Upper lobe of right lung (tissue), 1 donor: Measurements from ENCODE around the gene COX14. TPM values are rescaled to one million over a fixed set of nuclear protein-coding genes. Genes with fewer than 3 reads are reported as not detected.

Source experiments
- ATAC-seq: fragments of 200-7000 bp; cut with Tn5 transposase; one replicate; pipeline ENCODE4 v1.9.1; 2020; ENCODE audit warnings: mild to moderate bottlenecking, moderate library complexity
- DNase-seq: peaks from one replicate; pipeline ENCODE4 v3.0.0-alpha.2; 2020
- H3K27ac ChIP-seq: fragments of 200-600 bp; one replicate; pipeline ENCODE4 v1.8.0; 2022
- H3K27me3 ChIP-seq: fragments of 200-600 bp; one replicate; pipeline ENCODE4 v1.8.0; 2022; ENCODE audit warnings: mild to moderate bottlenecking
- H3K36me3 ChIP-seq: fragments of 200-600 bp; one replicate; pipeline ENCODE4 v1.8.0; 2022
- H3K4me1 ChIP-seq: fragments of 200-600 bp; one replicate; pipeline ENCODE4 v1.8.0; 2022
- H3K4me3 ChIP-seq: fragments of 200-600 bp; one replicate; pipeline ENCODE4 v1.8.0; 2022; ENCODE audit warnings: mild to moderate bottlenecking
- H3K9me3 ChIP-seq: fragments of 200-600 bp; one replicate; pipeline ENCODE4 v1.8.0; 2022
- intact Hi-C: fragments of 100-400 bp; cut with DNase I; formaldehyde crosslinking; loops from one replicate; pipeline ENCODE4 v1.11.0; 2022
- total RNA-seq: library from RNA; stranded (reverse); fragmentation: NEBNext Ultra II Directional; extraction: Animal tissue kit (Norgen Biotek cat#: 25700); gene quantifications from one replicate; pipeline ENCODE4 v1.2.1, GENCODE V29; 2021
- TF ChIP-seq, protein P1 (sequence below): fragments of 200-600 bp; IDR thresholded peaks from one replicate; pipeline ENCODE4 v1.8.0; 2022; ENCODE audit warnings: antibody characterized with exemption
- donor health status: DM: no; HTN: yes; CAD: no; lungs with severe emphysema.

Gene COX14
- total RNA-seq, 1 donor from 2014 or later: 68.5 TPM

DNA sequence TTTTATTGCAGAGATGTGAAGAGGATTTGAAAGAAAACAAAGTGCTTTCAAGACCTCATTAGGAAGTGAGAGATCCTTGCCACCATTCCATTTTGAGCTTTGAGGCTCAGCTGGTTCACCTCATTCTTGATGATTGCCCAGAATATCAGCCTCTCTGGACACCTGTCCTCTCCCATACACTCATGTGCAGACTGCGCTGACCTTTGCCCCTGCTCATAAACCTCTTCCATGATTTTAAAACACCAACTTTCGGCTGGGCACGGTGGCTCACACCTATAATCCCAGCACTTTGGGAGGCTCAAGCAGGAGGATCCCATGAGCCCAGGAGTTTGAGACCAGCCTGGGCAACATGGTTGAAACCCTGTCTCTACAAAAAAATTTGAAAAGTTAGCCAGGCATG, 8.9 kb downstream of the COX14 start:
- intact Hi-C loops: no loop called here
- Histone ChIP-seq H3K27me3 (no peaks in the 10 kb centered on the region), H3K9me3 (no peaks in the 10 kb centered on the region), H3K4me1 (peaks cover 12% of the 10 kb centered on the region), H3K27ac (no peak overlapping the region), H3K36me3 (peaks cover 70% of the 10 kb centered on the region), H3K4me3 (no peak overlapping the region)
- ATAC-seq: no peak
- no peak for DNase-seq
- TF ChIP-seq, protein P1, sequence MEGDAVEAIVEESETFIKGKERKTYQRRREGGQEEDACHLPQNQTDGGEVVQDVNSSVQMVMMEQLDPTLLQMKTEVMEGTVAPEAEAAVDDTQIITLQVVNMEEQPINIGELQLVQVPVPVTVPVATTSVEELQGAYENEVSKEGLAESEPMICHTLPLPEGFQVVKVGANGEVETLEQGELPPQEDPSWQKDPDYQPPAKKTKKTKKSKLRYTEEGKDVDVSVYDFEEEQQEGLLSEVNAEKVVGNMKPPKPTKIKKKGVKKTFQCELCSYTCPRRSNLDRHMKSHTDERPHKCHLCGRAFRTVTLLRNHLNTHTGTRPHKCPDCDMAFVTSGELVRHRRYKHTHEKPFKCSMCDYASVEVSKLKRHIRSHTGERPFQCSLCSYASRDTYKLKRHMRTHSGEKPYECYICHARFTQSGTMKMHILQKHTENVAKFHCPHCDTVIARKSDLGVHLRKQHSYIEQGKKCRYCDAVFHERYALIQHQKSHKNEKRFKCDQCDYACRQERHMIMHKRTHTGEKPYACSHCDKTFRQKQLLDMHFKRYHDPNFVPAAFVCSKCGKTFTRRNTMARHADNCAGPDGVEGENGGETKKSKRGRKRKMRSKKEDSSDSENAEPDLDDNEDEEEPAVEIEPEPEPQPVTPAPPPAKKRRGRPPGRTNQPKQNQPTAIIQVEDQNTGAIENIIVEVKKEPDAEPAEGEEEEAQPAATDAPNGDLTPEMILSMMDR: no peak

DNA sequence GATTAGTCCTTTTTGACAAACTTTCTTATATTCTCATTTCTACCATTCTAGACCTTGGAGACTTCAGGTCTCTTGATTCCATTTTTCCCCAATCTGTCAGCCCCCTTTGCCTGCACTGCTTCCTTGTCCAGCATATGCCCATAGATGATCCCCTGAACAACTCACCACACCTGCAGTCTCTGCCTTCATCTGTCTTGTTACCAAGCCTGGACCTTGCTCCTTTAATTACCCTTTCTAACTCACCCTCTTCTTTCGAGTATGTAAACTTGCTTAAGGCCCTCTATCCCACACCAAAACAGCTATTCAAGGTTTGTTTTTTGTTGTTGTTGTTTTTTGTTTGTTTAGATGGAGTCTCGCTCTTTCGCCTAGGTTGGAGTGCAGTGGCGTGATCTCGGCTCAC, 9.6 kb downstream of the COX14 start:
- Histone ChIP-seq H3K36me3 (peaks cover 68% of the 10 kb centered on the region), H3K9me3 (no peaks in the 10 kb centered on the region), H3K4me1 (peaks cover 5% of the 10 kb centered on the region), H3K27me3 (no peaks in the 10 kb centered on the region), H3K27ac (no peak overlapping the region), H3K4me3 (no peak overlapping the region)
- DNase-seq: no peak
- ATAC-seq: no peak
- intact Hi-C loops: no loop called here
- TF ChIP-seq, protein P1: no peak

GRCh38 chr12:50123203-50123602, 11.2 kb downstream of the COX14 start:
- Histone ChIP-seq H3K4me1 (no peaks in the 10 kb centered on the region), H3K36me3 (peaks cover 72% of the 10 kb centered on the region), H3K27ac (no peak overlapping the region), H3K9me3 (no peaks in the 10 kb centered on the region), H3K4me3 (no peak overlapping the region), H3K27me3 (no peaks in the 10 kb centered on the region)
- DNase-seq (no peak), ATAC-seq (no peak)
- intact Hi-C loops: no loop called here
- TF ChIP-seq, protein P1: no peak

DNA sequence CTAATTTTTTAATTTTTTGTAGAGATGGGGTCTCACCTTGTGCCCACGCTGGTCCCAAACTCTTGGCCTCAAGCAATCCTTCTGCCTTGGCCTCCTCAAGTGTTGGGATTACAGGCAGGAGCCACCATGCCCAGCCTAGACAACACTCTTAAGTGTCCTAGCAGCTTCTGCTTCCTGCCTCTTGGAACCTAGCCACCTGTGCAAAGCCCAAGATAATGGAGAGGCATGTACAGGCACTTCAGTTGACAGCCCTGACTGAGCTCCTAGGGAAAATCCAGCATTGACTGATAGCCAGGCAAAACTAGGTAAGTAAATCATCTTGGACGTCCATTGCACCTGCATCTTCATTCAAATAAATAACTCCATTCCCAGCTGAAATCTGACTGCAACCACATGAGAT, 15.5 kb downstream of the COX14 start:
- Histone ChIP-seq H3K36me3 (peaks cover 73% of the 10 kb centered on the region), H3K27me3 (no peaks in the 10 kb centered on the region), H3K4me1 (no peaks in the 10 kb centered on the region), H3K9me3 (no peaks in the 10 kb centered on the region), H3K4me3 (no peak overlapping the region), H3K27ac (no peak overlapping the region)
- intact Hi-C loops: no loop called here
- TF ChIP-seq, protein P1: no peak
- ATAC-seq (no peak), DNase-seq (no peak)

GRCh38 chr12:50129290-50129689, 17.3 kb downstream of the COX14 start:
- ATAC-seq (no peak), DNase-seq (no peak)
- H3K4me3 ChIP-seq: no peak overlapping the region
- no peaks in the 10 kb centered on the region for H3K9me3 ChIP-seq
- intact Hi-C loops: no loop called here
- H3K36me3 ChIP-seq: peaks cover 76% of the 10 kb centered on the region
- TF ChIP-seq, protein P1: no peak
- H3K27ac ChIP-seq: no peak overlapping the region
- H3K4me1 ChIP-seq: no peaks in the 10 kb centered on the region
- no peaks in the 10 kb centered on the region for H3K27me3 ChIP-seq

- ATAC-seq: no peak
- peaks cover 87% of the 10 kb centered on the region for H3K36me3 ChIP-seq
- no peaks in the 10 kb centered on the region for H3K9me3 ChIP-seq
- TF ChIP-seq, protein P1: peak; percentile 45
- H3K4me1 ChIP-seq: no peaks in the 10 kb centered on the region
- no peak for DNase-seq
- no peaks in the 10 kb centered on the region for H3K27me3 ChIP-seq
- H3K27ac ChIP-seq: no peak overlapping the region
- no peak overlapping the region for H3K4me3 ChIP-seq
- intact Hi-C loops: no loop called here
These were observed 20.6 kb downstream of the COX14 start for GRCh38 chr12:50132505-50133135.
